Tibial nerve (tissue), 4 donors: ENCODE results near the gene RBP3. TPM values are rescaled to one million over a fixed set of nuclear protein-coding genes. Genes with fewer than 3 reads are reported as not detected.

Source experiments
- DNase-seq, 2 donors: peaks; one replicate each; pipeline ENCODE4 v3.0.0-alpha.2; 2019; ENCODE audit warnings: low spot score in 2 of 2
- H3K27ac ChIP-seq, 4 donors: fragments of 200-600 bp; sonication (generic) in 3 of 4; one replicate each; pipeline ENCODE4 v1.5.1; 2017 to 2019; ENCODE audit warnings: mild to moderate bottlenecking in 1 of 4
- H3K27me3 ChIP-seq, 2 donors: fragments of 200-600 bp; sonication (generic) in 1 of 2; one replicate each; pipeline versions ENCODE4 v1.5.1 to v1.6.0; 2017 to 2019
- H3K36me3 ChIP-seq, 3 donors: fragments of 200-600 bp; sonication (generic); one replicate each; pipeline ENCODE4 v1.5.1; 2018 to 2019
- H3K4me1 ChIP-seq, 4 donors: fragments of 200-600 bp; sonication (generic) in 3 of 4; one replicate each; pipeline ENCODE4 v1.5.1; 2017 to 2019
- H3K4me3 ChIP-seq, 4 donors: fragments of 200-600 bp; sonication (generic) in 3 of 4; one replicate each; pipeline ENCODE4 v1.5.1; 2017 to 2019; ENCODE audit warnings: mild to moderate bottlenecking in 1 of 4, moderate library complexity in 1 of 4
- H3K9me3 ChIP-seq, 4 donors: fragments of 200-600 bp; sonication (generic) in 3 of 4; one replicate each; pipeline ENCODE4 v1.5.1; 2017 to 2019
- EP300 ChIP-seq, 2 donors: sonication (generic); formaldehyde crosslinking; IDR thresholded peaks; one replicate each; pipeline ENCODE4 v1.6.1; 2017; ENCODE audit warnings: antibody characterized with exemption in 2 of 2, mild to moderate bottlenecking in 1 of 2
- POLR2A ChIP-seq, 2 donors: fragments of 450-650 bp; IDR thresholded peaks; one replicate each; pipeline ENCODE4 v1.6.1; 2017; ENCODE audit warnings: antibody characterized with exemption in 2 of 2, mild to moderate bottlenecking in 2 of 2, moderate library complexity in 2 of 2
- WGBS, 2 donors: methylation state at CpG; one replicate each; pipeline ENCODE4 v1.1.5; 2018; 5-methylcytosine and 5-hydroxymethylcytosine counted together
- total RNA-seq, 4 donors: library from RNA; depleted of rRNA; stranded (reverse); fragments of >200 nt; gene quantifications; one replicate each; pipeline ENCODE4 v1.1.0, GENCODE V29; 2016
- TF ChIP-seq, protein P1 (sequence below), 5 experiments: fragments of 200-600 bp in 3 of 5; fragments of 450-650 bp in 2 of 5; sonication (generic) in 3 of 5; IDR thresholded peaks; one replicate each; pipeline ENCODE4 v1.5.1; 2016 to 2019; ENCODE audit warnings: antibody characterized with exemption in 5 of 5, mild to moderate bottlenecking in 3 of 5, moderate library complexity in 2 of 5

The RBP3 gene
- total RNA-seq, 4 donors from 2014 or later, result not detected

DNA sequence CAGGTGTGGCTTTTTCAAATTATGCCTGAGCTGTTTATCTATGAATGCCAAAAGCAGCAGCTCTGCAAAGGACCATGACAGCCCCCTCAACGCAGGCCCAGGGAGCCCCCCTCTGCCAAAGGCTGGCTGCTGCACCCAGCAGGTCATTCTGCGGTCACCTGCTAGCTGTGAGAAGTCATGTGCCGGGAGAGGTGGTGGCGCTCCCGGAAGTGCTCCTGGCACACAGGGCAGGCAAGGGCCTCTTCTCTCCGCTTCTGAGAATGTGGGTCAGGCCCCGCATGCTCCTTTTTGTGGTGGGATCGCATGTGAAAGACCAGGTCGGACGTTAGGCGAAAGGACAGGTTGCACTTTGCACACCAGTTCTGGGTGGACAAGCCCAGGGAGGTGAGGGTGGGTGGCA, 19.5 kb downstream of the RBP3 start:
- DNase-seq, result no peak
- WGBS, 2 donors, result 80 to 88% methylated on average over 11 of the region's 11 CpGs
- H3K36me3 ChIP-seq, result no peaks in the 10 kb centered on the region

DNA sequence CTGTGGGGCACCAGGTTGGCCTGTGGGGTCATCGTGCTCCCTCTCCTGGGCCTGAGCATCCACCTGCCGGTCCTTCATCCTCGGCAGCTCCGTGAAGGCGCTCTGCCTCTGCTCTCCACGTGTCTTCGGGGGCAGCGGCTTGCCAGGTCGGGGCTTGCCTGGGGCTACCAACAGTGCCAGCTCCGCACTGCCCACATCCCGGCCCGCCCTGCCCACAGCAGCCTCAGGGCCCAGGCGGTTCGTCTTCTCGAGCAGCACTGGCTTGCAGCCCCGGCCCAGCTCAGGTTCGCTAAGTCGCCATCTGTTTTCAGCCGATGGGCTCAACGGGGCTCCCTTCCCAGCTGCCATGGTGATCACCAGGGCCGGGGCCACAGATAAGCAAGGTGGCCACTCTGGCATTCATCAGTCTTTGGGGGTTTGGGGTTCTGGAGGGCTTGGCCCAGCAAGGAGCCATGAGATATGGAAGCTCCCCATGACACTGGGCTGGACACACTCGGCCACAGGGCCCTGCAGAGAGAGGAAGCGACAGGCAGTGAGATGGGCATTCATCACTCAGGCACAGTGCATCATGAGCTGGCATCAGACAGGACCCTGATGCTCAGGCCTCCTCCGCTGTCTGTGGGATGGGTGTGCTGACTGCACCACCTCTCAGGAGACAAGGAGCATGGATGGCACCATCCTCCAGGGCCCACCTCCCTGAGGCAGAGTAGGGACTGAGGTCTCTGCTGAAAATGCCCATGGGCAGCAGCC, 20.4 kb downstream of the RBP3 start:
- no peak overlapping the region for H3K4me3 ChIP-seq
- TF ChIP-seq, protein P1, sequence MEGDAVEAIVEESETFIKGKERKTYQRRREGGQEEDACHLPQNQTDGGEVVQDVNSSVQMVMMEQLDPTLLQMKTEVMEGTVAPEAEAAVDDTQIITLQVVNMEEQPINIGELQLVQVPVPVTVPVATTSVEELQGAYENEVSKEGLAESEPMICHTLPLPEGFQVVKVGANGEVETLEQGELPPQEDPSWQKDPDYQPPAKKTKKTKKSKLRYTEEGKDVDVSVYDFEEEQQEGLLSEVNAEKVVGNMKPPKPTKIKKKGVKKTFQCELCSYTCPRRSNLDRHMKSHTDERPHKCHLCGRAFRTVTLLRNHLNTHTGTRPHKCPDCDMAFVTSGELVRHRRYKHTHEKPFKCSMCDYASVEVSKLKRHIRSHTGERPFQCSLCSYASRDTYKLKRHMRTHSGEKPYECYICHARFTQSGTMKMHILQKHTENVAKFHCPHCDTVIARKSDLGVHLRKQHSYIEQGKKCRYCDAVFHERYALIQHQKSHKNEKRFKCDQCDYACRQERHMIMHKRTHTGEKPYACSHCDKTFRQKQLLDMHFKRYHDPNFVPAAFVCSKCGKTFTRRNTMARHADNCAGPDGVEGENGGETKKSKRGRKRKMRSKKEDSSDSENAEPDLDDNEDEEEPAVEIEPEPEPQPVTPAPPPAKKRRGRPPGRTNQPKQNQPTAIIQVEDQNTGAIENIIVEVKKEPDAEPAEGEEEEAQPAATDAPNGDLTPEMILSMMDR (IDR thresholded peaks at IDR 0.05), result no peak
- TF ChIP-seq POLR2A (IDR thresholded peaks at IDR 0.05), result no peak
- no peak for TF ChIP-seq EP300 (IDR thresholded peaks at IDR 0.05)
- no peak overlapping the region for H3K27ac ChIP-seq
- no peak for DNase-seq
- 95 to 97% methylated on average over 22 of the region's 24 CpGs for WGBS, 2 donors
- H3K4me1 ChIP-seq, result peaks cover 0 to 5% (median 0%) of the 10 kb centered on the region in 4 donors
- no peaks in the 10 kb centered on the region for H3K9me3 ChIP-seq
- H3K27me3 ChIP-seq, result no peaks in the 10 kb centered on the region
- no peaks in the 10 kb centered on the region for H3K36me3 ChIP-seq

More for the DNA sequence above, 19.5 kb downstream of the RBP3 start:
- H3K9me3 ChIP-seq, result no peaks in the 10 kb centered on the region
- peaks cover 0 to 5% (median 0%) of the 10 kb centered on the region in 4 donors for H3K4me1 ChIP-seq
- H3K4me3 ChIP-seq, result no peak overlapping the region
- no peaks in the 10 kb centered on the region for H3K27me3 ChIP-seq
- TF ChIP-seq, protein P1 (IDR thresholded peaks at IDR 0.05), result no peak
- TF ChIP-seq POLR2A (IDR thresholded peaks at IDR 0.05), result no peak
- TF ChIP-seq EP300 (IDR thresholded peaks at IDR 0.05), result no peak
- no peak overlapping the region for H3K27ac ChIP-seq

DNA sequence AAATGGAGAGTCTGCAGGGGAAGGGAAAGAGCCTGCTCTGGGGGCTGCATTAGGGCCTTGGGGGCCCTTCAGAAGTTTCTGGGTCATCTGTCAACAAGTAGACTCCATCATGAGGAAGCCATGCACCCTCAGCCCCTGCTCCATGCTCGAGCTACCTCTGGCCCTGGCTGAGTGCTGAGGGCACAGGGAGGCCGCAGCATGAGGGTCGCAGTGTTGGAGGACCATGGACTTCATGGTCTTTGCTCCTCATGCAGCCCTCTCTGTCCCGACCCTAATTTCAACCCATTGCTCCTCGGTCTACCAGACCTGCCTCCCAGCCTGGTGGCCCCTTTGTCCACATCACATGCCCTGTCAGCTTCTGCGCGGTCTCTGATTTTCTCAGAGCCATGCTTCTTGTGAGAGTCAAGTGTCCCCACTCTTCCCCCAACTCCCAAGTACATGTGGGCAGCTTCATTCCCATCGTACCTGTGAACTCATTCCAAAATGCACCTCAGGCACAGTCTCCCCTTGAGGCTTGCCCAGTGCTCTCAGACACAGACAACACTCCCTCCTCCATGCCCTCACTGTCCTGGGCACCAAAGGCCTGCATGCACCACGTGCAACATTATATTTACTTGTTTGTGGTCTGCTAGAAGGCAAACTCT, 21.2 kb downstream of the RBP3 start:
- H3K36me3 ChIP-seq, result no peaks in the 10 kb centered on the region
- no peak overlapping the region for H3K4me3 ChIP-seq
- H3K9me3 ChIP-seq, result no peaks in the 10 kb centered on the region
- TF ChIP-seq, protein P1 (IDR thresholded peaks at IDR 0.05), result no peak
- no peak for TF ChIP-seq EP300 (IDR thresholded peaks at IDR 0.05)
- H3K27me3 ChIP-seq, result no peaks in the 10 kb centered on the region
- DNase-seq, result no peak
- H3K27ac ChIP-seq, result no peak overlapping the region
- H3K4me1 ChIP-seq, result peaks cover 0 to 7% (median 0%) of the 10 kb centered on the region in 4 donors
- WGBS, 2 donors, result 74 to 86% methylated on average over 9 of the region's 9 CpGs

DNA sequence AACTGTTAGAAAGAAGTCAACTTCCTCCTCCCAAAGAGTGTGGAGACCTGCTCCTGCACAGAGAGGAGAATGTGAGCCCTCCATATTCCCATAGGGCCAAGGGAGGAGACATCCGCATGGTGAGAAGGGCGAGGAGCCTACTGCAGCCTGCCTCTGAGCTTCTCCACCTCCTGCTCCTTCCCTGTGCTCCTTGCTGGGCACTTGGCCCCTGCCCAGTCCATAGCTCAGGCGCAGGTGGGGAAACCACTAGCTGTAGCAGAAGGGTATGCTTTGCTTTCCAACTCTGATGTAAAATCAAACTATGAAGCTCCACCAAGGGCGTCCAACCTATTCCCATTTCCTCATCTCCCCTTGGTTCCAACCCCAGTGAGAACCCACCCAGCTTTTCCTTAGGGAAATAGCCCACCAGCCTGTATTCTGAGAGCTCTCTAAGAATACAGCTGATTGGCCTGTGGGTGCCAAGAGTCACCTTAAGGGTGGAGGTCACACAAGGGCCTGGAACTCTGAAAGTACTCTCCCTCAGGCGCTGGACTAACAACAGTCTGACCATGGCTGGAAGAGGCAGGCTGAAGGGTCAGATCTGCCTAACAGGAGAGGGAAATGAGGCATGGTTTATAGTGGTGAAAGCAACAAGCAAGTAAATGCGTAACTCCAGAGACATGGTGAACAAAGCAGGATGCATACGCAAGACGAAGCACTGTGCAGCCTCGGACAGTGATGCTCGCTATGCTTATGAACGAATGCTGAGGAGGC, 22.0 kb downstream of the RBP3 start:
- H3K27ac ChIP-seq, result no peak overlapping the region
- DNase-seq, result no peak
- peaks cover 0 to 15% (median 0%) of the 10 kb centered on the region in 4 donors for H3K4me1 ChIP-seq
- no peaks in the 10 kb centered on the region for H3K9me3 ChIP-seq
- H3K36me3 ChIP-seq, result no peaks in the 10 kb centered on the region
- no peaks in the 10 kb centered on the region for H3K27me3 ChIP-seq
- 93 to 96% methylated on average over 11 of the region's 11 CpGs for WGBS, 2 donors
- TF ChIP-seq, protein P1 (IDR thresholded peaks at IDR 0.05), result no peak
- H3K4me3 ChIP-seq, result no peak overlapping the region

DNA sequence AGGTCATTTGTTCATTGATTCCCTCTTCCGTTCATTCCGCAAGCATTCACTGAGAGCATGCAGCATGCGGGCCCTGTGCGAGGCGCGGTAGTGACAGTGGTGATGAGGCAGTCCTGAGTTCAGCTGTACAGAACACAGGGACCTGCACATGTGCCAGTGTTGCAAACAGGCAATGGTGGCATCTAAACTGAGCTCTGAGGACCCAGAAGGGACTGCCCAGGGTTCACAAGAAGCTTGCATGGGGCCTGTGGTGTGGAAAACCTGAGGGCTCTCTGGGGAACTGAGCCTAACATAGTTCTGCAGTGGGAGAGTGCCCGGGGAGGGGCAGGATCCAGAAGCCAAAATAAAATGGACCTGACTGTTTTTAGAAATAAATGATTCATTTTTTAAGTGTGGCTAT, 22.7 kb downstream of the RBP3 start:
- WGBS, 2 donors, result 85 to 86% methylated on average over 7 of the region's 7 CpGs
- Histone ChIP-seq H3K9me3 (no peaks in the 10 kb centered on the region), H3K36me3 (no peaks in the 10 kb centered on the region), H3K27ac (no peak overlapping the region), H3K27me3 (no peaks in the 10 kb centered on the region), H3K4me3 (no peak overlapping the region), H3K4me1 (peaks cover 0 to 17% (median 0%) of the 10 kb centered on the region in 4 donors)
- no peak for DNase-seq
- no peak for TF ChIP-seq POLR2A (IDR thresholded peaks at IDR 0.05)
- TF ChIP-seq, protein P1 (IDR thresholded peaks at IDR 0.05), result no peak
- no peak for TF ChIP-seq EP300 (IDR thresholded peaks at IDR 0.05)
